Iris pigment epithelial cell (primary cell): Measurements from ENCODE around the gene TBC1D1.
A peak's percentile ranks its signal among the peaks of the same experiment; 100 is the strongest.

Experiments
- DNase-seq: peaks from one replicate; pipeline ENCODE4 v3.0.0-alpha.2; 2011; ENCODE audit warnings: low read depth

TBC1D1 gene

GRCh38 chr4:38056011-38056685, 165.3 kb downstream of the TBC1D1 start:
- no peak for DNase-seq

GRCh38 chr4:38058151-38058550, 167.3 kb downstream of the TBC1D1 start:
- DNase-seq, result no peak

GRCh38 chr4:38060829-38061431, 170.0 kb downstream of the TBC1D1 start:
- peak; percentile 67 for DNase-seq

- DNase-seq, result peak; percentile 73
These were observed 171.3 kb downstream of the TBC1D1 start for GRCh38 chr4:38062088-38062775.

GRCh38 chr4:38062776-38063097, 171.9 kb downstream of the TBC1D1 start:
- no peak for DNase-seq

- DNase-seq, result no peak
These were observed 174.3 kb downstream of the TBC1D1 start for GRCh38 chr4:38065176-38065575.

- no peak for DNase-seq
These were observed 175.0 kb downstream of the TBC1D1 start for GRCh38 chr4:38065900-38066299.

- no peak for DNase-seq
These were observed 176.6 kb downstream of the TBC1D1 start for GRCh38 chr4:38067499-38067898.

- no peak for DNase-seq
These were observed 177.2 kb downstream of the TBC1D1 start for GRCh38 chr4:38068107-38068506.

- peak; percentile 56 for DNase-seq
These were observed 178.4 kb downstream of the TBC1D1 start for GRCh38 chr4:38069271-38069760.

- DNase-seq, result peak; percentile 34
These were observed 181.0 kb downstream of the TBC1D1 start for GRCh38 chr4:38071801-38072431.

- DNase-seq, result no peak
These were observed 181.7 kb downstream of the TBC1D1 start for GRCh38 chr4:38072578-38072977.

- DNase-seq, result no peak
These were observed 182.8 kb downstream of the TBC1D1 start for GRCh38 chr4:38073596-38074234.

GRCh38 chr4:38075370-38076152, 184.7 kb downstream of the TBC1D1 start:
- peak; percentile 76 for DNase-seq

GRCh38 chr4:38076153-38076669, 185.3 kb downstream of the TBC1D1 start:
- DNase-seq, result no peak

- DNase-seq, result no peak
These were observed 187.1 kb downstream of the TBC1D1 start for GRCh38 chr4:38077791-38078489.

- DNase-seq, result peak; percentile 94
These were observed 187.9 kb downstream of the TBC1D1 start for GRCh38 chr4:38078590-38079421.

GRCh38 chr4:38080061-38080974, 189.4 kb downstream of the TBC1D1 start:
- DNase-seq, result no peak

GRCh38 chr4:38082021-38082420, 191.1 kb downstream of the TBC1D1 start:
- no peak for DNase-seq
